NCI-H460 (cell line): ENCODE measurements around the gene CCSER1. TPM values are rescaled to one million over a fixed set of nuclear protein-coding genes. Genes with fewer than 3 reads are reported as not detected.
"Not testable (repeated sequence)": the region's sequence is repeated elsewhere in the genome, so short reads cannot be mapped to it uniquely, and the experiment has no call there.

Experiments used
- DNase-seq: peaks from one replicate; pipeline ENCODE4 v3.0.0-alpha.2; 2016; ENCODE audit warnings: low read depth; ENCODE audit errors: extremely low read depth
- total RNA-seq: library from RNA; depleted of rRNA; stranded (reverse); fragments of >200 nt; shearing (Covaris generic); gene quantifications from 2 replicates; pipeline ENCODE4 v1.2.3, GENCODE V29; 2014

The CCSER1 gene
- total RNA-seq, 1 experiment from 2014 or later: 1.1 TPM

DNA sequence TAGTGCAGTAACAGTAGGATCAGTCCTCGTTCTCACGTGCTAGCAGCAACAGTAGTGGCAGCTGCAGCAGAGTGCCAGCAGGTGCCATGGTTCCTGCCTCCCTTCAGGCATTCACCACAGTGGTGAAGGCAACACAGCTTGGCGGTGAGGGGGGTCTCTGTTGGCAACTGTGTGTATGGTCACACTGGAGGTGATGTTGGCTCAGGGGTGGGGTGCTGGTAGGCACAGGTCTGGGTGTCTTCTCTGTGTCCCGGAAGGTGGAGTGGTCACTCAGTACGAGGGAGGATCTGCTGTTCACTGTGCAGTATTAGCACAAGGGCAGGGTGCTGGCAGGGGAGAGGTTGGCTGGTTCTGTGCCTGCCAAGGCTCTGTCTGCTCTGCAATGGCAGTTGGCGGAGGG, 671.8 kb downstream of the CCSER1 start:
- no peak for DNase-seq

DNA sequence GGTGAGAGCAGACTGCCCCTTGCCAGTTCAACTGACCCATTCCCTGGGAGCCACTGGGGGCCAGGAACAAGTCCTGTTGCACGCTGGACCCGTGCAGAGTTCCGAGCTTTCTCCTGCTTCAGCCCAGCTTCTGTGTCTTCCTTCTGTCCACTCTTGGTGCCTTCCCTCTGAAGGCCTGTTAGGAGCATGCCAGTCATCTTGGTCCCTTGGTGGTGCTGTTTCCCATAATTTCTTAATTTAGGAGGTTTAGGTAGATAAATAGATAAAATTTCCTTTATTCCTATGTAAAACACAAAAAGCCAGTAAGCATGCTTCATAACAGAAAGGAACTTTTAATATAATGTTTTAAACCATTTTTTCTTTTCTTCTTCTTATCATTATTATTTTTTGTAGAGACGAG, 672.7 kb downstream of the CCSER1 start:
- DNase-seq: no peak

DNA sequence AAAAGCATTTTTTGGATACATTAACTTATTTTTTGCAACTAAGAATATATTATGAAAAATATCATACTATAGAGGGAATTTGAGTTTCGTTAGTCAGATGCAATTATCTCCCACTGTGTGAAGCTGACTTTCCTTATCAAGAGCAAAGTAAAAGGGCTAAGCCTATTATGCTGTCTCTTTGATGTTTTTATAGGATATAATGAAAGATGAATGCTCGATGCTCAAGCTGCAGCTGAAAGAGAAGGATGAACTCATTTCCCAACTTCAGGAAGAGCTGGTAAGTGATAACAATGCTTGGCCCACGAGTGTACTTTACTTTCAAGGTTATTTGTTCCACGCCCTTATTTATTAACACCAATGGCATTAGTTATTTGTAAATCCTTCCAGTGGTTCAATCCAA, 688.4 kb downstream of the CCSER1 start:
- DNase-seq: no peak

DNA sequence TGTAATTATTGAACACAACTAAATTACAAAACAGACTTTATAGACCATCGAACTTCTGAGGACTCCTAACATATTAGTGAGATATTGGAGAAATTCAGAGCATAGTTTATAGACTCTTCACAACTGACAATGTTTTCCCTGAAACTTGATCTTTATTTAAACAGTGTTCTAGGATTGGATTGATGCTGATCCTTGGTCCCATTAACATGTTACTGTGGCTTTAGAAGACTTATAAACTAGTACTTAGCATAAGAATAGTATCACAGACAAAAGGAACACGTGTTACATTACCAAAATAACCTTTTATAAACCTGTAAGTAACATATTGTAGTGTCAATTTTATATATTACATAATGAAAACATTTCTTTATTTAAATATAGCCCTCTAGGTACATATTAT, 689.6 kb downstream of the CCSER1 start:
- DNase-seq: no peak

DNA sequence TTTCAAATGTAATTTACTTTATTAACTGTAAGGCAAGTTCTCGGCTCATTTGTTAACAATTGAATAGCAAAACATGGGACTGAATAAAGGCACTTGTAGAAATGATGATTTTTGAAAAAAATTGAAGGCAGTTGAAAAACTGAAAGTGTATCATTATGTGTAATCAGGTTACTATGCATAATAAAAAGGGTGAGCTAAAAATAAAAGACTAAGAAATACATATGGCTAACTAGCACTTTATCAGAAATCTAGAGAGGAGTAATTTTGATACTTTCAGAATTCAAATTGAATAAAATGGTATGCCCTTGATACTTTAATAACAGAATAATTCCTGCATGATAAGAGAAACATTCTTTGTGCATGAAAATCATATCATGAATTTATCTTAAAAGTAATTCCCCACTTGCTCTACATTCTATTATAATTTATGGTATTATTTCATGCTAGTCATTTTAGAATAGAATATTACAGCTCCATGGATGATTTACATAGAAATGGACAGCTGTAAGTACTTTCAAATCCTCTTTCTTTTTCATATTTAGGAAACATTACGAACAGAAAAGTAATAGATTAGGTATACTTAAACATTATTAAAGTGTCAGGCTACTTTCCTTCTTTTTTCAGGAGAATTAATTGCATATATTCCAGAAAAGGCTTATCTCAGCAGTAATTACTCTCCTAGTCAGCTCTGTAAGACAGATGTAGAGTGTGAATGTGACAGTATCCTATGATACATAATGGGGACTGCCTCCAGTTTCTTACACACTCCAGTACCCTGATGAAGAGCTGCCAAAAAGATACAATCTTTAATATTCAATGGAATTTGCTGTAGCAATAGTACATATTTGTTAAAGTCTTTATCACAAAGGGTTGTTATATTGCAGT, 697.3 kb downstream of the CCSER1 start:
- no peak for DNase-seq

DNA sequence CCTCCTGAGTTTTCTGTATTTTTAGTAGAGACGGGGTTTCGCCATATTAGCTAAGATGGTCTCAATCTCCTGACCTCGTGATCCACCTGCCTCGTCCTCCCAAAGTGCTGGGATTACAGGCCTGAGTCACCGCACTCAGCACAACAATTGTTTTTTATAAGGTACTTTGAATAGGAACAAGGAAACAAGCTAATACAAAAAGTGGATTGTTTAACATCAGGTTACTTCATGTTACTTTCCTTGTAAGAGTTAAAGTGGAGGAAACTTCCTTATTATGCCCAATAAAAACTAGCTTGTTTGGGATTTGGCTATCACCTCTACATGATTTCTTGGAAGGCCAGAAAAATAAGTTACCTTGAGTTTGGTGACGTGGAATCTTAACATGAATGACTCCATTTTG, 698.7 kb downstream of the CCSER1 start:
- DNase-seq: no peak

DNA sequence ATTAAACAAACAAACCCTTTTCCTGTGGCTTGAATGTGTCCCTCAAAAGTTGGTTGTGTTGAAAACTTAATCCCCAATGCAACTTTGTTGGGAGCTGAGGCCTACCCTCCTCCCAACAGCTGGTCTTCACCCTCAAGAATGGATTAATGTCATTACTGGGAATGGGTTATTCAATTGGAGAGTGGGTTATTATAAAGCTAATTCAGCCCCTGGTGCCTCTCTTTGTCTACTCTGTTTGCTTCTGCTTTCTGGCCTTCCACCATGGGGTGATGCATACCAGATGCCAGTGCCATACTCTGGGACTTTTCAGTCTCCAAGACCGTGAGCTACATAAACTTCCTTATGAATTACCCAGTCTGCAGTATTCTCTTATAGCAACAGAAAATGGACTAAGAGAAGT, 706.5 kb downstream of the CCSER1 start:
- no peak for DNase-seq

DNA sequence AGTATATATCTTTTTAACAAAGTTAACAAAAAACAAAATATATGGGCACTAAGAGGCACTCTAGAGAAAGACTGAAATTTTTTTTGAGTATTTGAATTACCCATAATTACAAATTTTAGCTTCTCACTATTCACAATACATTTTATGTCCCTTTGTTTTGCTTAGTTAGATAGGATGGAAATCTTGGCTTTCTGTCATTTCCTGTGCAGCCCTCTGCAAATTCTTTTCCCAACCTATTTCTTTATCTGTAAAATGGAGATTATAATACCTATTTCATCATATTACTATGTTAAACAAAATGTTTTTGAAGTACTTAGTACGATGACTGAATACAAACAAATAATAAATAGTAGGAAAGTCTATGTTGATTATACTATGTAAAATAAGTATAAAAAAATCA, 710.0 kb downstream of the CCSER1 start:
- no peak for DNase-seq

DNA sequence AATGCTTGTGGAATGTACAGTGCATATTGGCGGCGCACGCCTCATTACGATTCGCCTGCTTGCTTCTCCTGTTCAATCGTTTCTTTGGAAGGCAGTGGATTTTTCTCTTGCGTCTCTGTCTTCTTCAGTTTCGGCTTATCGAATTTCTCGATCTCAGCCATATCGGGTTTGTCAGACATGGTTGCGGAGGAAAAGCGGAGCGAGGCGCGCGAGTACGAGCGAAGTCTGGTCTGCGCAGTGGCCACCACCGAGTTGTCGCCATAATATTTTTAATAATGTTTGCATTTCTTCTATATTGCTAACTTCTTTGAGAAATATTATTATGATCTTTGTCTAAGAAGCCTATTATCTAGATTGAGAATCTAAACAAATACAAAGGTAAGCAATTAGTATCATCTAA, 711.7 kb downstream of the CCSER1 start:
- DNase-seq: not testable (repeated sequence)

DNA sequence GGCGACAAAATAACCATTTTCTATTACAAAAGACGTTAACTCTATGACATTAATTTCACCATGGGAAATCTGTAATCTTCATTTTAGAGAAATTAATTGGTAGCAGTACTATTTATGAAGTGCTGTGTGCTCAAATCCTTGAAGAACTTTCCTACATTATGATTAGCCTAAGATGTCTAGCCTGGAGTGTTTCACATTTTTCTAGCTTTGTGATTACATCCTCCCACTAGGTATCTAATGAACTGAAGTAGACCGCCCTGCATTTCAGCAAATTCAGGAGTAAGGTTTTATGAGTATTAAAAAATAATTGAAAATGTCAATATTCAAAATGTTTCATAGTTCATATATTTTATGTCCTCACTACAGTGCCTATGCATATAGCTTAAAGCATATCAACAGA, 713.1 kb downstream of the CCSER1 start:
- DNase-seq: no peak

DNA sequence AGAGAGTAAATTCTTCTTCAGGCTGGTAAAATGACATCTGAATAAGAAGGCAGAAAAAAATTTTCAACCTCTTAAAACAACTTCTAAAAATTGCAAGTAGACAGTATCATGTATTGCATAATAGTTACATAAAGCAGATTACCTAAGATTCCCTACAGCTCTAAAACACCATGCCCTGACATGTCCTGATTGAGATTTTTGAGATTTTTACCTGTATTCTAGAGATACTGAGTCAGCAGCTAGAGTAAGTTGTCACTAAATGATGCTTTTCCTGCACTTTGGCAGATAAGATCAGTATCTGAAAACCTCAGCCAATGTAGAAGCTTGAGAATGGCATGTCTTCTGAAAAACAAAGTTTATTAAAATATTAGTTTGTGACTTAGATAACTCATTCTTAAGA, 713.6 kb downstream of the CCSER1 start:
- no peak for DNase-seq

DNA sequence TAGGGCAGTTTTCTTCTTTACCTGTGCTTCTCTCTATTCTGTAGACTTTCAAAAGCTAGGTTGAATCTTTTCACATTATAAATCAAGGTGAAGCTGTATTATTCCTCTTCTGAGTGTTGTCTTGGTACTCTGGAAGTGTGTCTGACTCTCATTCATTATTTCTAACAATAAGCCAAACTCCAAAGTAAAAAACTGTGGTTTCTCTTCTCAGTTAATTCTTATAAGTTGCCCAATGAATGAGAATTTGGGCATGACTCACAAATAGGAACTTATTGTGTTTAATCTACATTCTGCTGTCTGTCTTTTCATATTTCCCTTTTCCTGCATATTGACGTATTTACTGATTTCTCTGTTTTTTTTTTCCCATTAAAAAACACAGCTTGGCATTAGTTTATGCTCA, 714.5 kb downstream of the CCSER1 start:
- DNase-seq: no peak

DNA sequence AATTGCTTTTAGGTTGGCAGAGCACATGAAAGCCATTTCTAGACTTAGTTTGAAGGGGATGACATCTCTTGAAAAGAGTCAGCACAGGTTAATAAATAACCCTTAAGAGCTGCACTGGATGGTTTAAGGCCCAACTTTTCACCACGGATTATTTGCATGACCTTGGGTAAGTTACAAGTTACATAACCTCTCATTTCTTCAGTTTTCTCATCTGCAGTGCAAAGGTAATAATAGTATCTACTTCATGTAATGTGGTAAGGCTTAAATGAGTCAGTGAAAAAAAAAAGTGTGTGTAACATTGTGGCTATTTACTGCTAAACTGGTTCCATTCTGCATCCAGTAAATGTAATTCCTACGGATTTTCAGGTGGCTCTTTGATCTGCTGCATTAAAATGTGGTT, 715.8 kb downstream of the CCSER1 start:
- DNase-seq: no peak

DNA sequence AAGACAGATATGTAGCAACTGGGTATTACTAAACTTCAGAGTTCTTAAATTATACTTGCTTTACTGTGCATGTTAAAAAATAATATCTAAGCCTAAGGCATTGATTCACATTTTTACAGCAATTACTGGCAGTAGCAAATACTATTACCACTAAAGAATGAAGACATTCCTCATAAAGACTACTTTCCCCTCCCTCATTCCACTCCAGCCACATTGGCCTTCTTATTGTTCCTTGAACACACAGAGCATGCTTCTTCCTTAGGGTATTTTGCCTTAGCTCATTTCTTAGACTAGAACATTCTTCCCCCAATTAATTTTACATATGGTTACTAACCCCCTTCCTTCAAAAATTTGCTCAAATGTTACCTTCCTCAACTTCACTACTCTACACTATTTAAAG, 717.0 kb downstream of the CCSER1 start:
- no peak for DNase-seq

DNA sequence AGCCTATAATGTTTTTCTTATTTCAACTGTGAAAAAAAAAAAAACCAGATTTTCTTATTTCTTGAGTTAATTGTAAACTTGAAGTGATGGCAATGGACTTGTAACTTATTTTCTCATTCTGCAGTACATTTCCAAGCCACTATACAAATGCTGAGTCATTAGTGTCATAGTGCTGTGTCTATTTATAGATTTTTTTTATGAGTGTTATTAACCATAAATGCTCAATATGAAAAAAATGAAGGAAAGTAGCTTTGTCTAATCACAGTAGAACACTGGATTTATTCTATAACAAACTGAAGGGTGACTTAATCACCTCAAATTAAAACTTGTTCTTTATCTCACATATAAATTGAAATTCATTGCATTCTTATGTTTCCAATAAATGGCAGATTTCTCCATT, 718.6 kb downstream of the CCSER1 start:
- peak; percentile 16 for DNase-seq

DNA sequence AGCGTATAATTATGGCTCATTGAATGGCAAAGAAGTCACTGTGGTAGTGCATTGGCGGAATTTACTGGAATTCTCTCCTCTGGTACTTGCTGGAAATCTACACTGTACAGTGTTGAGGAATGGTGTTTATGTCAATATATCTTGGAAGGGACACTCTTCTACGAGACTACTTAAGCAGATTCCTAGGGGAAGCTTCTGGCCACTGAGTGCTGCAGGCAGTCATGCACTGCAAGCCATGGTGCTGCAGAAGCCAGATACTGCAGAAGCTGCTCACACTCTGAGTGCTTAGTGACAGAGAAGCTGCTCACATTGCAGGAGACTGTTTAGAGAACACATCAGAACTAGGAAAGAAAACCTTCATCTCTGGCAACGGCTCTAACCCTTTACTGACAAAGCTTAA, 725.0 kb downstream of the CCSER1 start:
- no peak for DNase-seq

DNA sequence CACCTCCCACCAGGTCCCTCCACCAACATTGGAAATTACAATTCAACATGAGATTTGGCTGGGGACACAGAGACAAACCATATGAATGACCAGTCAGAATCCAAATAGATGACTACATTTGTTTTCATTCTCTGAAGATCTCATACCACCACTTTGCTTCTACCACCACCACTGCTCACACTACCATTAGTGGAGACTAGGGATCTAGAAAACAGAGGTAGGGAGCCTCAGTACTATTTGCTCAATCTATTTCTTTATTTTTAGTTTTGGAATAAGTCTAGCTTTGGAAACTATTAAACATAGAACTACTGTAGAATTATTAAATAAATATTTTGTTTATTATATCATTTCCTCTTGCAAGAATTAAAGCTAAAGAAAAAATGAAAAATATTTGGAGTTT, 727.9 kb downstream of the CCSER1 start:
- DNase-seq: no peak

DNA sequence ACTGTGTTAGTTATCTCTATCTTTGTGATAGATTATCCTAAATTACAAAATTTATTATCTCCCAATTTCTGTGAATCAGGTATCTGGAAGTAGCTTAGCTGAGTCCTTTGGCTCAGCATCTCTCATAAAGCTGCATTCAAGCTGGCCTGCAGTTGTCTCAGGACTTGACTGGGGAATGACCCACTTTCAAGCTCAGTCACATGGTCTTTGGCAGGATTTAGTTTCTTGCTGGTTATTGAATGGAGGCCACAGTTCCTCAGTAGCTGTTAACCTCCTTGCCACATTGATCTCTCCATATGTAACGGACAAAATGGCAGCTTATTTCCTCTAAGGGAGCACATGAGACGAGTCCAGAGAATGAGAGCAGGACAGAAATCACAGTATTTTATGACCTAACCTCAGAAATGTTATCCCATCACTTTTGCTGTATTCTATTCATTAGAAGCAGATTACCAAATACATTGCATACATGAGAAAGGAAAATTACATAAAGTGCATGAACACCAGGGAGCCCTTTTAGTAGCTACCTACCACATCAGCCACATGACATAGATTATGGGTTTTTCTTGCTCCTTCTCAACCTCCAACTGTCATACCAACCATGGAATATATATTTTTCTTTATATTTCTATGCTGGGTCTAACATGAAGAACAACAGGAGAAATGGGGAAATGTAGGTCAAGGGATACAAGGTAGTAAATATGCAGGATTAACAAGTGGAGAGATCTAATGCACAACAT, 730.1 kb downstream of the CCSER1 start:
- DNase-seq: no peak

DNA sequence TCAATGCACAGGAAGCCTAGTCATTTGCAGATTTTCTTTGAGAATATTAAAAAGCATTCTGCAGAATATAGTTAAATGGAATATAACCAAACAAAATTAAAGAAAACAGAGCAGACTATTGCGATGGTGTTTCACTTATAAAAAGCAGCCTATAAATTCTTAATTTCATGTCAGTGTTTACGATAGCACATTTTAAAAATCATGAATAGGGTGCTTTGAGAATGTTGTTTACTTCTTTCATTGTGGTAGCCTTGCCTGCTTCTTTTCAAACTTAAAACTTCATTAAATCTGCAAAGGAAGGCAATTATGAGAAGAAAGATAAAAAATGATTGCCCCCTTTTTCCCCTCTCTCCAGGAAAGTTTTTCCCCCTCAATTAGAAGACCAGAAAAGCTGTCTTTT, 748.6 kb downstream of the CCSER1 start:
- no peak for DNase-seq

DNA sequence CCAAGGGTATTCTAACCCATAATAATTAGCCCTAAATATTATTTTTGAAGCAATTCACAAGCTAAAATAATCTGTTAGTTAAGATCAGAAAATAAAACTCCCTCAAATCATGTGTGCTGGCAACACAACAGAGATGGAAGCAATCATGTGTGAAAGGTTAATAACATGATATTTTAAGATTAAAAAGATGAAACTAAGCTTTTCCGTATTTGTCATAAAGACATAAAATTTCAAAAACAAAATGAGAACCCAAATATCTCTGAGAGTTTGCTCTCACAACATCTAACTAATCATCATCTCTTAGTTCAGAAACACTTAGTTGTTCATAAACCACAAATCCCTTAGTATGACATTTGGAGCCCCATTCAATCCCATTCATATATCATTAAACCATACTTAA, 749.1 kb downstream of the CCSER1 start:
- DNase-seq: no peak

DNA sequence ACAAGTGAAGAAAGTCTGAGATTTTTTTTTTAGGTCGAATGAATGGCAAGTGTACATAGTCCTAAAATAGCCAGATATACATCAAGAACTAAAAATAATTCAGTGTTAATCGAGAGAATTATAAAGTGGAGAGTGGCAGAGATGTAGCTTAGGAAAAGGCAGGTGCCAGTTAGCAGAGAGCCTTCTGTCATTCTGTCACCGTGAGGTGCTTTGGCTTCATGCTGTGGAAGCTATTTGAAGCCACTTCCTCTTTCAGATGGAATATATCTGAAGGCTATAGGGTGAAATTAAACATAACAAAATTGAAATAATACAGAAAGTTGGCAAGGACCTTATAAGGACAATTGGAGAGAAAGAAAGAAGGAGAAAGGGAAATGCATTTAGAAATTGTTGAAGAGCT, 756.3 kb downstream of the CCSER1 start:
- DNase-seq: no peak

DNA sequence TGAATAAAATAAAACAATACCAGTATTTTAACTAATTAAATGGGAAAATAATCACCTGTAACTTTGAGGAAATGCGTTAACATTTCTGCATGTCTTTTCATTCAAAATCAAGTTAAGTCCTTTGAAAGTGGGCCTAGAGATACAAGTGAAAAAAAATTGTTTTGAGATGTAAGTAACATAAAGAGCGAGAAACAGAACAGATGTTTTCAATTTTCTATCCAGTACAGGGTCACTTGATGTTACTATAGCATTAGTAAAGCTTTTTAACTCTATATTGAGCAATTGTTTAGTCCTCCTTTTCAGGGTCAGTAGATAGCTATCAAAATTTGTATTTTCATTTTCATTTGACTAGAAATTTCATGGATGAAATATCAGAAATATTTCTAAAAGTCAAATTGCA, 761.4 kb downstream of the CCSER1 start:
- DNase-seq: no peak
